Glomerular visceral epithelial cell (primary cell): ENCODE measurements around the gene MMP2.

Experiments used
- DNase-seq: peaks from one replicate; pipeline ENCODE4 v3.0.0-alpha.2; 2016; ENCODE audit errors: extremely low spot score

Gene MMP2

GRCh38 chr16:55494994-55495421 is 16.0 kb downstream of the MMP2 start:
- DNase-seq, result peak; percentile 72

GRCh38 chr16:55495616-55496289 is 16.8 kb downstream of the MMP2 start:
- no peak for DNase-seq

GRCh38 chr16:55496509-55497145 is 17.6 kb downstream of the MMP2 start:
- peak; percentile 18 for DNase-seq

- DNase-seq, result no peak
Observed at GRCh38 chr16:55497558-55497957, 18.6 kb downstream of the MMP2 start.

- no peak for DNase-seq
Observed at GRCh38 chr16:55498101-55498500, 19.1 kb downstream of the MMP2 start.

- no peak for DNase-seq
Observed at GRCh38 chr16:55499281-55499680, 20.3 kb downstream of the MMP2 start.

GRCh38 chr16:55499951-55500529 is 21.0 kb downstream of the MMP2 start:
- DNase-seq, result peak; percentile 96

- DNase-seq, result peak; percentile 40
Observed at GRCh38 chr16:55500530-55501011, 21.6 kb downstream of the MMP2 start.

- no peak for DNase-seq
Observed at GRCh38 chr16:55501549-55502322, 22.7 kb downstream of the MMP2 start.

- DNase-seq, result peak; percentile 98
Observed at GRCh38 chr16:55502801-55503366, 23.9 kb downstream of the MMP2 start.

GRCh38 chr16:55503726-55504550 is 24.9 kb downstream of the MMP2 start:
- DNase-seq, result no peak

GRCh38 chr16:55505333-55506015 is 26.5 kb downstream of the MMP2 start:
- DNase-seq, result no peak

GRCh38 chr16:55506083-55506482 is 27.1 kb downstream of the MMP2 start:
- DNase-seq, result no peak

- no peak for DNase-seq
Observed at GRCh38 chr16:55506708-55507107, 27.7 kb downstream of the MMP2 start.

GRCh38 chr16:55508271-55508921 is 29.4 kb downstream of the MMP2 start:
- DNase-seq, result no peak

GRCh38 chr16:55508941-55509931 is 30.2 kb downstream of the MMP2 start, which contains the start of gene LPCAT2:
LPCAT2 (plus strand) TSS chr16:55509072; CDS start chr16:55509182, 110 bp downstream.
- DNase-seq, result peak; percentile 87

GRCh38 chr16:55510185-55510805 is 31.3 kb downstream of the MMP2 start:
- no peak for DNase-seq

GRCh38 chr16:55512941-55513340 is 33.9 kb downstream of the MMP2 start:
- no peak for DNase-seq
